Fibroblast of lung (primary cell): ENCODE measurements around the gene RARRES2.

Experiments
- EZH2 ChIP-seq: IDR thresholded peaks from 2 replicates; pipeline ENCODE4 v1.5.1; 2012; ENCODE audit warnings: low read length, control low read depth, mild to moderate bottlenecking; ENCODE audit errors: missing control alignments
- TF ChIP-seq, protein P1 (sequence below), 2 donors: IDR thresholded peaks in 1 of 2; conservative IDR thresholded peaks in 1 of 2; 1 replicate in 1 of 2; 2 replicates in 1 of 2; pipeline ENCODE4 v1.5.1; 2011 to 2012; ENCODE audit warnings: low read length in 2 of 2, control low read depth in 1 of 2, inconsistent platforms in 1 of 2, low read depth in 1 of 2, mild to moderate bottlenecking in 1 of 2

DNA sequence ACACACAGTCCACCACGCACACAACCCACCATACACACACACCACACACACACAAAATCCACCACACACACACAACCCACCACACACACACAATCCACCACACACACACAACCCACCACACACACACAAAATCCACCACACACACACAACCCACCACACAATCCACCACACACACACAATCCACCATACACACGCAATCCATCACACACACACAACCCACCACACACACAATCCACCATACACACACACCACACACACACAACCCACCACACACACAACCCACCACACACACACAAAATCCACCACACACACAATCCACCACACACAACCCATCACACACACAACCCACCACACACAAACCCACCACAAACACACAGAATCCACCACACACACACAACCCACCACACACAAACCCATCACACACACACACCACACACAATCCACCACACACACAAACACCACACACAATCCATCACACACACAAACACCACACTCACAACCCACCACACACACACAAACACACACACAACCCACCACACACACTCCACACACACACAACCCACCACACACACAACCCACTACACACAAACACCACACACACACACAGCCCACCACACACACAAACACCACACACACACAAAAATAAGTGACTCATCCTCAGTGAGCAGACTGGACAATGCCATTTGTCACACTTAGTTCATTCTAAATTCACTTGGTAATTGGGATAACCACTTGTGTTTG, 18.4 kb upstream of the RARRES2 start:
- TF ChIP-seq, protein P1, sequence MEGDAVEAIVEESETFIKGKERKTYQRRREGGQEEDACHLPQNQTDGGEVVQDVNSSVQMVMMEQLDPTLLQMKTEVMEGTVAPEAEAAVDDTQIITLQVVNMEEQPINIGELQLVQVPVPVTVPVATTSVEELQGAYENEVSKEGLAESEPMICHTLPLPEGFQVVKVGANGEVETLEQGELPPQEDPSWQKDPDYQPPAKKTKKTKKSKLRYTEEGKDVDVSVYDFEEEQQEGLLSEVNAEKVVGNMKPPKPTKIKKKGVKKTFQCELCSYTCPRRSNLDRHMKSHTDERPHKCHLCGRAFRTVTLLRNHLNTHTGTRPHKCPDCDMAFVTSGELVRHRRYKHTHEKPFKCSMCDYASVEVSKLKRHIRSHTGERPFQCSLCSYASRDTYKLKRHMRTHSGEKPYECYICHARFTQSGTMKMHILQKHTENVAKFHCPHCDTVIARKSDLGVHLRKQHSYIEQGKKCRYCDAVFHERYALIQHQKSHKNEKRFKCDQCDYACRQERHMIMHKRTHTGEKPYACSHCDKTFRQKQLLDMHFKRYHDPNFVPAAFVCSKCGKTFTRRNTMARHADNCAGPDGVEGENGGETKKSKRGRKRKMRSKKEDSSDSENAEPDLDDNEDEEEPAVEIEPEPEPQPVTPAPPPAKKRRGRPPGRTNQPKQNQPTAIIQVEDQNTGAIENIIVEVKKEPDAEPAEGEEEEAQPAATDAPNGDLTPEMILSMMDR (conservative IDR thresholded peaks at IDR 0.05 in 1 of 2, IDR thresholded peaks at IDR 0.05 in 1 of 2; ENCODE audit: low read depth in 1 of 2, low read length in 2 of 2): no peak
- no peak for TF ChIP-seq EZH2
